ENCODE measurements around the gene NCKAP5.

NCKAP5 gene

GRCh38 chr2:132640116-132640515, 928.1 kb downstream of the NCKAP5 start:
- DNase-seq (ENCODE audit: low spot score), result no peak
- Histone ChIP-seq H3K79me1 (ENCODE audit: low read depth, low read length) (no peaks in the 10 kb centered on the region), H3K9ac (ENCODE audit: low read depth, low read length, poor library complexity) (no peak overlapping the region), H2BK120ac (ENCODE audit: low read depth, low read length) (no peak overlapping the region), H3K36me3 (replicated peaks in 1 of 2; ENCODE audit: control insufficient read depth in 2 of 2, insufficient read depth in 2 of 2, low read length in 2 of 2) (peaks cover 0 to 33% of the 10 kb centered on the region in 2 donors), H2BK5ac (ENCODE audit: low read length) (no peak overlapping the region), H2AK5ac (ENCODE audit: low read depth, low read length) (no peak overlapping the region), H4K8ac (ENCODE audit: low read depth, low read length) (no peak overlapping the region), H3K4ac (ENCODE audit: low read length) (no peak overlapping the region), H3K9me3 (replicated peaks in 1 of 2; ENCODE audit: control insufficient read depth in 2 of 2, insufficient read depth in 1 of 2, low read depth in 1 of 2, low read length in 2 of 2) (peaks cover 0 to 12% of the 10 kb centered on the region in 2 donors), H3K23ac (ENCODE audit: low read depth, low read length, poor library complexity) (no peak overlapping the region), H2BK15ac (ENCODE audit: low read length) (no peak overlapping the region), H3K4me3 (ENCODE audit: low read length in 2 of 2) (no peak overlapping the region), H3K4me1 (ENCODE audit: control insufficient read depth in 2 of 2, insufficient read depth in 1 of 2, low read depth in 1 of 2, low read length in 2 of 2) (peaks cover 10% of the 10 kb centered on the region in 2 donors), H2AFZ (ENCODE audit: low read length) (no peak overlapping the region), H4K91ac (ENCODE audit: low read depth, low read length, poor library complexity) (no peak overlapping the region), H3K4me2 (ENCODE audit: insufficient read depth, low read length, poor library complexity, severe bottlenecking) (no peak overlapping the region), H3K18ac (ENCODE audit: low read length) (no peak overlapping the region), H3K14ac (ENCODE audit: low read length) (no peak overlapping the region), H3K27ac (replicated peaks; ENCODE audit: low read length) (no peak overlapping the region), H2BK12ac (ENCODE audit: low read length) (no peak overlapping the region), H3K27me3 (ENCODE audit: control insufficient read depth in 3 of 3, insufficient read depth in 3 of 3, low read depth in 1 of 3, low read length in 3 of 3) (no peaks in the 10 kb centered on the region)

DNA sequence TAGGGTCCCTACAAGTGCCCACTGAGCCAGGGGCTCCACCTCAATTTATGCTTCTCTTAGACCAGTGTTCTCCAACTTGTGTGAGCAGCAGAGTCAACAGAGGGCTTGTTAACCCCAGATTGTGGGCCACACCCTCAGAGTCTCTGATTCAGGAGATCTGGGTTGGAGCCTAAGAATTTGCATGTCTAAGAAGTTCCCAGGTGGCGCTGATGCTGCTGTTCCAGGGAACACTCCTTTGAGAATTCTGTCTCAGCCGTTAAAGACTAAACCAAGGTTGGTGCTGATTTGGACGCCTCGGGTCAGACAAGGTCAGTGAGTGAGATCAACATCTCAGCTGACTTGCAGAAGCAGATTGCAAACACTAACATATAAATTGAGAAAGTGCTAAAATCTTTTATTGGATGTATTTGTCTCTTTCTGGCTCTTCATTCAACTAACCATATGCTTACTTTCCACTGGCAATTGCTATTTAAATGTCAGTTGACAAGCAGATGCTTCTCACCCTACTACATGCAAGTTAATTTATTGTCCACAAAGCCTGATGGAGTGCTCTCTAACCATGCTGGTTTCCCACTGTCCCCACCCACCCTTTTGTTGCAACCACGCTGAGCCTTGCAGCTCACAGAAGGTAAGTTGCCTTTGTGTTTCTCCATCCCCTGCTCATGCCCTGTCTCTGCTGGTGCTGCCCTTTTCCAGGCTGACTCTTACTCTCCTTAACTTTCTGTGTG, 929.8 kb downstream of the NCKAP5 start:
- H3K36me3 ChIP-seq (replicated peaks in 1 of 2; ENCODE audit: control insufficient read depth in 2 of 2, insufficient read depth in 2 of 2, low read length in 2 of 2), result peaks cover 0 to 17% of the 10 kb centered on the region in 2 donors
- H3K23ac ChIP-seq (ENCODE audit: low read depth, low read length, poor library complexity), result no peak overlapping the region
- H3K4me2 ChIP-seq (ENCODE audit: insufficient read depth, low read length, poor library complexity, severe bottlenecking), result no peak overlapping the region
- no peak overlapping the region for H2BK12ac ChIP-seq (ENCODE audit: low read length)
- no peak overlapping the region for H3K18ac ChIP-seq (ENCODE audit: low read length)
- H2AK5ac ChIP-seq (ENCODE audit: low read depth, low read length), result no peak overlapping the region
- no peak overlapping the region for H2BK5ac ChIP-seq (ENCODE audit: low read length)
- no peak overlapping the region for H2BK15ac ChIP-seq (ENCODE audit: low read length)
- no peak overlapping the region for H3K27ac ChIP-seq (replicated peaks; ENCODE audit: low read length)
- H3K4me3 ChIP-seq (ENCODE audit: low read length in 2 of 2), result no peak overlapping the region
- H4K91ac ChIP-seq (ENCODE audit: low read depth, low read length, poor library complexity), result no peak overlapping the region
- DNase-seq (ENCODE audit: low spot score), result no peak
- no peak overlapping the region for H3K4ac ChIP-seq (ENCODE audit: low read length)
- no peak overlapping the region for H4K8ac ChIP-seq (ENCODE audit: low read depth, low read length)
- peaks cover 10 to 12% of the 10 kb centered on the region in 2 donors for H3K4me1 ChIP-seq (ENCODE audit: control insufficient read depth in 2 of 2, insufficient read depth in 1 of 2, low read depth in 1 of 2, low read length in 2 of 2)
- peaks cover 0 to 11% of the 10 kb centered on the region in 2 donors for H3K9me3 ChIP-seq (replicated peaks in 1 of 2; ENCODE audit: control insufficient read depth in 2 of 2, insufficient read depth in 1 of 2, low read depth in 1 of 2, low read length in 2 of 2)
- H2BK120ac ChIP-seq (ENCODE audit: low read depth, low read length), result no peak overlapping the region
- no peaks in the 10 kb centered on the region for H3K27me3 ChIP-seq (ENCODE audit: control insufficient read depth in 3 of 3, insufficient read depth in 3 of 3, low read depth in 1 of 3, low read length in 3 of 3)
- H2AFZ ChIP-seq (ENCODE audit: low read length), result no peak overlapping the region
- no CpG with 5 or more reads among the region's 5 CpGs for WGBS, 2 donors (ENCODE audit: extremely low coverage in 2 of 2, insufficient read length in 2 of 2, insufficient replicate concordance in 1 of 2)
- no peak overlapping the region for H3K14ac ChIP-seq (ENCODE audit: low read length)
- H3K9ac ChIP-seq (ENCODE audit: low read depth, low read length, poor library complexity), result no peak overlapping the region
- H3K79me1 ChIP-seq (ENCODE audit: low read depth, low read length), result no peaks in the 10 kb centered on the region

DNA sequence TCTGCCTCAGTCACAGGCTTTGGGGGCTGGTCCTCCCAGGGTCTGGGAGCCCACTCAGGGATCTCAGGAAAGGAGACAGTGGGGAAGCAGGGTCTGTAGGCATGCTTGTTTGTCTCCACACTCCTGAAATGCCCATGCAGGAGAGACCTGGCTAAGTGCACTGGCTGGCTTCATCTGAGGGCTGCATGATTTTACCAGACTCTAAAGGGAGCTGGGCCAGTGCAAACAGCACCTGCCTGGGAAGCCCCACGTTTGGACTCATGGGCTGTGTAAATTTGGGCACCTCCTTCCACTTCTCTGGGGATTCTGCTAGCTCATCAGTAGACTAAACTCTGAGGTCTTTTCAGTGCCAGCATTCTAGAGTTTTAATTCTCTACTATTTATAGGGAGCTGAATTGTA, 931.9 kb downstream of the NCKAP5 start:
- Histone ChIP-seq H2AK5ac (ENCODE audit: low read depth, low read length) (no peak overlapping the region), H3K18ac (ENCODE audit: low read length) (no peak overlapping the region), H3K4me1 (ENCODE audit: control insufficient read depth in 2 of 2, insufficient read depth in 1 of 2, low read depth in 1 of 2, low read length in 2 of 2) (peaks cover 11 to 20% of the 10 kb centered on the region in 2 donors), H2BK12ac (ENCODE audit: low read length) (no peak overlapping the region), H3K79me1 (ENCODE audit: low read depth, low read length) (no peaks in the 10 kb centered on the region), H3K4me3 (ENCODE audit: low read length in 2 of 2) (no peak overlapping the region), H2BK120ac (ENCODE audit: low read depth, low read length) (no peak overlapping the region), H4K91ac (ENCODE audit: low read depth, low read length, poor library complexity) (no peak overlapping the region), H2BK15ac (ENCODE audit: low read length) (no peak overlapping the region), H2AFZ (ENCODE audit: low read length) (no peak overlapping the region), H3K27me3 (ENCODE audit: control insufficient read depth in 3 of 3, insufficient read depth in 3 of 3, low read depth in 1 of 3, low read length in 3 of 3) (no peaks in the 10 kb centered on the region), H3K36me3 (replicated peaks in 1 of 2; ENCODE audit: control insufficient read depth in 2 of 2, insufficient read depth in 2 of 2, low read length in 2 of 2) (peaks cover 0 to 4% of the 10 kb centered on the region in 2 donors), H3K9ac (ENCODE audit: low read depth, low read length, poor library complexity) (no peak overlapping the region), H2BK5ac (ENCODE audit: low read length) (no peak overlapping the region), H4K8ac (ENCODE audit: low read depth, low read length) (no peak overlapping the region), H3K14ac (ENCODE audit: low read length) (no peak overlapping the region), H3K4ac (ENCODE audit: low read length) (no peak overlapping the region), H3K23ac (ENCODE audit: low read depth, low read length, poor library complexity) (no peak overlapping the region), H3K4me2 (ENCODE audit: insufficient read depth, low read length, poor library complexity, severe bottlenecking) (no peak overlapping the region), H3K9me3 (replicated peaks in 1 of 2; ENCODE audit: control insufficient read depth in 2 of 2, insufficient read depth in 1 of 2, low read depth in 1 of 2, low read length in 2 of 2) (peaks cover 0 to 11% of the 10 kb centered on the region in 2 donors), H3K27ac (replicated peaks; ENCODE audit: low read length) (no peak overlapping the region)
- no peak for DNase-seq (ENCODE audit: low spot score)
- WGBS, 2 donors (ENCODE audit: extremely low coverage in 2 of 2, insufficient read length in 2 of 2, insufficient replicate concordance in 1 of 2), result no CpG with 5 or more reads among the region's 1 CpG

- no peak overlapping the region for H2AK5ac ChIP-seq (ENCODE audit: low read depth, low read length)
- no peak overlapping the region for H2AFZ ChIP-seq (ENCODE audit: low read length)
- no peak overlapping the region for H3K18ac ChIP-seq (ENCODE audit: low read length)
- no peak overlapping the region for H4K8ac ChIP-seq (ENCODE audit: low read depth, low read length)
- H3K9me3 ChIP-seq (replicated peaks in 1 of 2; ENCODE audit: control insufficient read depth in 2 of 2, insufficient read depth in 1 of 2, low read depth in 1 of 2, low read length in 2 of 2), result peaks cover 0 to 11% of the 10 kb centered on the region in 2 donors
- no peak overlapping the region for H3K23ac ChIP-seq (ENCODE audit: low read depth, low read length, poor library complexity)
- no peak overlapping the region for H3K4ac ChIP-seq (ENCODE audit: low read length)
- no peak for DNase-seq (ENCODE audit: low spot score)
- no peaks in the 10 kb centered on the region for H3K36me3 ChIP-seq (replicated peaks in 1 of 2; ENCODE audit: control insufficient read depth in 2 of 2, insufficient read depth in 2 of 2, low read length in 2 of 2)
- no peaks in the 10 kb centered on the region for H3K27me3 ChIP-seq (ENCODE audit: control insufficient read depth in 3 of 3, insufficient read depth in 3 of 3, low read depth in 1 of 3, low read length in 3 of 3)
- no peaks in the 10 kb centered on the region for H3K79me1 ChIP-seq (ENCODE audit: low read depth, low read length)
- H2BK15ac ChIP-seq (ENCODE audit: low read length), result no peak overlapping the region
- H3K27ac ChIP-seq (replicated peaks; ENCODE audit: low read length), result no peak overlapping the region
- H2BK120ac ChIP-seq (ENCODE audit: low read depth, low read length), result no peak overlapping the region
- no peak overlapping the region for H4K91ac ChIP-seq (ENCODE audit: low read depth, low read length, poor library complexity)
- H2BK5ac ChIP-seq (ENCODE audit: low read length), result no peak overlapping the region
- H3K14ac ChIP-seq (ENCODE audit: low read length), result no peak overlapping the region
- peaks cover 7 to 22% of the 10 kb centered on the region in 2 donors for H3K4me1 ChIP-seq (ENCODE audit: control insufficient read depth in 2 of 2, insufficient read depth in 1 of 2, low read depth in 1 of 2, low read length in 2 of 2)
- 100% methylated on average over 1 to 2 of the region's 2 CpGs for WGBS, 2 donors (ENCODE audit: extremely low coverage in 2 of 2, insufficient read length in 2 of 2, insufficient replicate concordance in 1 of 2)
- H3K4me3 ChIP-seq (ENCODE audit: low read length in 2 of 2), result no peak overlapping the region
- no peak overlapping the region for H3K4me2 ChIP-seq (ENCODE audit: insufficient read depth, low read length, poor library complexity, severe bottlenecking)
- peak overlapping the region; percentile 38 for H3K9ac ChIP-seq (ENCODE audit: low read depth, low read length, poor library complexity)
- no peak overlapping the region for H2BK12ac ChIP-seq (ENCODE audit: low read length)
Observed at GRCh38 chr2:132633635-132634034, 934.6 kb downstream of the NCKAP5 start.
